Ectodermal cell (in vitro differentiated cells): Measurements from ENCODE around the gene F13B.
"Not testable (repeated sequence)": the region's sequence is repeated elsewhere in the genome, so short reads cannot be mapped to it uniquely, and the experiment has no call there.

Experiments used
- H3K27ac ChIP-seq: 2 replicates; pipeline ENCODE4 v1.7.0; 2013; ENCODE audit warnings: mild to moderate bottlenecking, low read depth, low read length; ENCODE audit not compliant: insufficient read depth, poor library complexity, severe bottlenecking
- H3K27me3 ChIP-seq: 2 replicates; pipeline ENCODE4 v1.7.0; 2013; ENCODE audit warnings: mild to moderate bottlenecking, low read length; ENCODE audit not compliant: insufficient read depth, control insufficient read depth, poor library complexity, severe bottlenecking
- H3K36me3 ChIP-seq: one replicate; pipeline ENCODE4 v1.7.0; 2013; ENCODE audit warnings: low read length; ENCODE audit not compliant: control insufficient read depth, insufficient read depth
- H3K4me1 ChIP-seq: one replicate; pipeline ENCODE4 v1.7.0; 2013; ENCODE audit warnings: low read length; ENCODE audit not compliant: control insufficient read depth, insufficient read depth
- H3K4me3 ChIP-seq: 2 replicates; pipeline ENCODE4 v1.7.0; 2013; ENCODE audit warnings: low read depth, low read length, control low read depth; ENCODE audit not compliant: insufficient read depth
- H3K9me3 ChIP-seq: 2 replicates; pipeline ENCODE4 v1.7.0; 2013; ENCODE audit warnings: mild to moderate bottlenecking, low read length, moderate library complexity; ENCODE audit not compliant: control insufficient read depth
- WGBS, 2 experiments: methylation state at CpG; one replicate each; pipeline ENCODE4 v1.1.7; 2013; ENCODE audit warnings: missing lambda C conversion rate in 2 of 2; 5-methylcytosine and 5-hydroxymethylcytosine counted together

Gene F13B

DNA sequence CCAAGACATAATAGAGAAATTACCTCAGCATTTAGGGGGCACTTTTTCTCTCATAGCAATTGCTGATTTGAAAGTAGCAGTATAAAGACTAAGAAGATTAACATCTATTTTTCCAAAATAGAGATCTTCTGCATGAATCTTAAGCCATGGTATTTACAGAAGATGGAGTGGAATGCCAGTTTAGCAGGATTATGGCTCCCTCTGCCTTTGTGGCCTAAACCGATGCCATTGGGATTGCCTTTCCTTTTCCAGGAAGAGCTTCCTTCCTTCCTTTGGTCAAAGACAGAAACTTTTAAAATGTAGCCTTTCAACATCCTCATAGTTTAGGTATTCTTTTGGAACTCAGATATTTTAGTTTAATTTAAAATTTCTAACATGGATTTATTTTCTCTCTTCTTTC lies 50.3 kb downstream of the F13B start:
- WGBS, 2 experiments, result 88% methylated on average over 1 of the region's 1 CpG
- Histone ChIP-seq H3K4me1 (no peaks in the 10 kb centered on the region), H3K4me3 (no peak overlapping the region), H3K27me3 (no peaks in the 10 kb centered on the region), H3K27ac (no peak overlapping the region), H3K36me3 (no peaks in the 10 kb centered on the region), H3K9me3 (peaks cover under 1% of the 10 kb centered on the region)

DNA sequence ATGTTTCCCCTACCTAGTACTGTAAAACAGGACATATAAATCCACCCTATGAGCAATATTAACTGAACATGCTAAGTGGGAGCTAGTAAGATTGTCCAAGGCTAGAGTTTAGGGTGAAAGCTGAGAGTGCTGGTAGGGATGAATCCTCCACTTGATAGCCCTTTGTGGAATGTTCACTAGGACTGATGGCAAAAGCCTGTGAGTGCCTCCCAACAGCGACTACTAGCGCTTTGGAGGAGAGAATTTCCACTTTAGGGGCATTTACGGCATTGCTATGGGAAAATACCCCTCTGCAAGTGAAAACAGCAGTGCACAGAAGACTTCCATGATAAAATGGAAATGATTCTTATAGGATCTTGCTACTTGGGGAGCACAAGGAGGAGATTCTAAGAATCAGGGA lies 53.8 kb downstream of the F13B start:
- Histone ChIP-seq H3K9me3 (peaks cover 4% of the 10 kb centered on the region), H3K4me1 (no peaks in the 10 kb centered on the region), H3K27ac (no peak overlapping the region), H3K36me3 (no peaks in the 10 kb centered on the region), H3K4me3 (no peak overlapping the region), H3K27me3 (no peaks in the 10 kb centered on the region)
- WGBS, 2 experiments, result 92 to 97% methylated on average over 3 of the region's 3 CpGs

GRCh38 chr1:197011614-197012013 lies 55.4 kb downstream of the F13B start:
- 100% methylated on average over 1 of the region's 1 CpG; no CpG with 5 or more reads in 1 of the 2 experiments for WGBS, 2 experiments
- H3K27me3 ChIP-seq, result no peaks in the 10 kb centered on the region
- H3K4me3 ChIP-seq, result no peak overlapping the region
- no peak overlapping the region for H3K27ac ChIP-seq
- no peaks in the 10 kb centered on the region for H3K36me3 ChIP-seq
- H3K4me1 ChIP-seq, result no peaks in the 10 kb centered on the region
- H3K9me3 ChIP-seq, result peaks cover 4% of the 10 kb centered on the region

GRCh38 chr1:197008861-197009260 lies 58.2 kb downstream of the F13B start:
- H3K4me3 ChIP-seq, result no peak overlapping the region
- H3K27ac ChIP-seq, result no peak overlapping the region
- H3K4me1 ChIP-seq, result no peaks in the 10 kb centered on the region
- H3K36me3 ChIP-seq, result no peaks in the 10 kb centered on the region
- H3K9me3 ChIP-seq, result peaks cover 4% of the 10 kb centered on the region
- no peaks in the 10 kb centered on the region for H3K27me3 ChIP-seq
- WGBS, 2 experiments, result 88 to 91% methylated on average over 4 to 6 of the region's 6 CpGs

DNA sequence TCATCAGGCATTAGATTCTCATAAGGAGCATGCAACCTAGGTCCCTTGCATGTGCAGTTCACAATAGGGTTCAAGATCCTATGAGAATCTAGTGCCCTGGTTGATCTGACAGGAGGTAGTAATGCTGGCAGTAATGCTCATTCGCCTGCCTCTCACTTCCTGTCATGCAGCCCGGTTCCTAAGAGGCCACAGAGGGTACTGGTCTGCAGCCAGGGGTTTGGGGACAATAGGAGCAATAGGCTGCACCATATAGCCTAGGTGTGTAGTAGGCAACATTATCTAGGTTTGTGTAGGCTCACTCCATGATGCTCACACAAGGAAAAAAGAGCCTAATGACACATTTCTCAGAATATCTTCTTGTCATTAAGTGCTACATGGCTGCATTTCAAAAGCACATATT lies 63.9 kb downstream of the F13B start:
- H3K27ac ChIP-seq, result no peak overlapping the region
- H3K36me3 ChIP-seq, result no peaks in the 10 kb centered on the region
- no peaks in the 10 kb centered on the region for H3K27me3 ChIP-seq
- WGBS, 2 experiments, result 88 to 94% methylated on average over 2 of the region's 2 CpGs
- no peaks in the 10 kb centered on the region for H3K9me3 ChIP-seq
- no peak overlapping the region for H3K4me3 ChIP-seq
- H3K4me1 ChIP-seq, result no peaks in the 10 kb centered on the region

DNA sequence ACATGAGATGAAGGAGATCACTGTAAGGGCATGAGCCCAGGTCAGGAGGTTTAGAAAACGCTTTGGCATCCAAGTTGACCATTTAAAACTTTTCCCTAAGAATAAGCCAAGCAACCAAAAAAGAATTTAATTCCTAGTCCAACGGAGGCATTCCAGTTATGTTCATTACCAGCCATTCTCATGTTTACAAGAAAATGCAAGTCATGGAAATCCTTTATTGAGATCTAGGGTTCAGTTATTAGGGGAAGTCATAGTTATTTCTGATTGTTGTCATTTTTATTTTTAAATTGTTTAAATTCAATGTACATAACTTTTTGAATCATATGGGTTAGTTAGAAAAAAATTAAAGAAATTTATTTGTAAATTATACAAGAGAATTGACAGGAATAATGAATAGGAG lies 65.2 kb downstream of the F13B start:
- Histone ChIP-seq H3K9me3 (no peaks in the 10 kb centered on the region), H3K27ac (no peak overlapping the region), H3K36me3 (no peaks in the 10 kb centered on the region), H3K4me3 (no peak overlapping the region), H3K4me1 (no peaks in the 10 kb centered on the region), H3K27me3 (no peaks in the 10 kb centered on the region)
- WGBS, 2 experiments, result 88 to 91% methylated on average over 2 of the region's 2 CpGs

GRCh38 chr1:196997423-196997822 lies 69.6 kb downstream of the F13B start:
- no peaks in the 10 kb centered on the region for H3K36me3 ChIP-seq
- no peak overlapping the region for H3K4me3 ChIP-seq
- no peaks in the 10 kb centered on the region for H3K4me1 ChIP-seq
- 100% methylated on average over 1 of the region's 1 CpG for WGBS, 2 experiments
- H3K9me3 ChIP-seq, result no peaks in the 10 kb centered on the region
- no peak overlapping the region for H3K27ac ChIP-seq
- H3K27me3 ChIP-seq, result no peaks in the 10 kb centered on the region

GRCh38 chr1:196993916-196994315 lies 73.1 kb downstream of the F13B start:
- Histone ChIP-seq H3K4me3 (no peak overlapping the region), H3K36me3 (no peaks in the 10 kb centered on the region), H3K27ac (no peak overlapping the region), H3K9me3 (no peaks in the 10 kb centered on the region), H3K4me1 (peaks cover 4% of the 10 kb centered on the region), H3K27me3 (no peaks in the 10 kb centered on the region)
- 89 to 94% methylated on average over 1 of the region's 2 CpGs for WGBS, 2 experiments

DNA sequence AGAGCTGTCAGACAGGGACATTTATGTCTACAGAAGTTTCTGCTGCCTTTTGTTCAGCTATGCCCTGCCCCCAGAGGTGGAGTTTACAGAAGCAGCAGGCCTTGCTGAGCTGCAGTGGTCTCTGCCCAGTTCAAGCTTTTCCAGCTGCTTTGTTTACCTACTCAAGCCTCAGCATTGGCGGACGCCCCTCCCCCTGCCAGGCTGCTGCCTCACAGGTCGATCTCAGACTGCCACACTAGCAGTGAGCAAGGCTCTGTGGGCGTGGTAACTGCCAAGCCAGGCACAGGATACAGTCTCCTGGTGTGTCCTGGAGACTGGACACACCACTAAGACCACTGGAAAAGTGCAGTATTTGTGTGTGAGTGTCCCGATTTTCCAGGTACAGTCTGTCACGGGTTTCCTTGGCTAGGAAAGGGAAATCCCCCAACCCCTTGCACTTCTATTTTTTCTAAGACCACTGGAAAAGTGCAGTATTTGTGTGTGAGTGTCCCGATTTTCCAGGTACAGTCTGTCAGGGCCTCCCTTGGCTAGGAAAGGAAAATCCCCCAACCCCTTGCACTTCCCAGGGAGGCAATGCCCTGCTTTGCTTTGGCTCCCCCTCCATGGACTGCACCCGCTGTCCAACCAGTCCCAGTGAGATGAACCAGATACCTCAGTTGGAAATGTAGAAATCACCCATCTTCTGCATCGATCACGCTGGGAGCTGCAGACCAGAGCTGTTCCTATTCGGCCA lies 75.0 kb downstream of the F13B start:
- H3K27ac ChIP-seq, H3K9me3 ChIP-seq, H3K27me3 ChIP-seq, H3K4me3 ChIP-seq, H3K36me3 ChIP-seq, H3K4me1 ChIP-seq: not testable (repeated sequence)
- WGBS, 2 experiments, result 47 to 52% methylated on average over 10 to 11 of the region's 11 CpGs
